Ovary (tissue), 3 donors: Measurements from ENCODE around the gene LHX4.

Experiments used
- POLR2A ChIP-seq: fragments of 450-650 bp; IDR thresholded peaks from one replicate; pipeline ENCODE4 v1.6.1; 2017; ENCODE audit warnings: antibody characterized with exemption, mild to moderate bottlenecking, moderate library complexity
- TF ChIP-seq, protein P1 (sequence below), 3 donors: fragments of 450-650 bp in 2 of 3; fragments of 200-600 bp in 1 of 3; IDR thresholded peaks; one replicate each; pipeline versions ENCODE4 v1.5.1 to v1.8.0; 2016 to 2022; ENCODE audit warnings: antibody characterized with exemption in 3 of 3, mild to moderate bottlenecking in 1 of 3
- donor health status: DM: no; HTN: no; CAD: no.

- TF ChIP-seq, protein P1, sequence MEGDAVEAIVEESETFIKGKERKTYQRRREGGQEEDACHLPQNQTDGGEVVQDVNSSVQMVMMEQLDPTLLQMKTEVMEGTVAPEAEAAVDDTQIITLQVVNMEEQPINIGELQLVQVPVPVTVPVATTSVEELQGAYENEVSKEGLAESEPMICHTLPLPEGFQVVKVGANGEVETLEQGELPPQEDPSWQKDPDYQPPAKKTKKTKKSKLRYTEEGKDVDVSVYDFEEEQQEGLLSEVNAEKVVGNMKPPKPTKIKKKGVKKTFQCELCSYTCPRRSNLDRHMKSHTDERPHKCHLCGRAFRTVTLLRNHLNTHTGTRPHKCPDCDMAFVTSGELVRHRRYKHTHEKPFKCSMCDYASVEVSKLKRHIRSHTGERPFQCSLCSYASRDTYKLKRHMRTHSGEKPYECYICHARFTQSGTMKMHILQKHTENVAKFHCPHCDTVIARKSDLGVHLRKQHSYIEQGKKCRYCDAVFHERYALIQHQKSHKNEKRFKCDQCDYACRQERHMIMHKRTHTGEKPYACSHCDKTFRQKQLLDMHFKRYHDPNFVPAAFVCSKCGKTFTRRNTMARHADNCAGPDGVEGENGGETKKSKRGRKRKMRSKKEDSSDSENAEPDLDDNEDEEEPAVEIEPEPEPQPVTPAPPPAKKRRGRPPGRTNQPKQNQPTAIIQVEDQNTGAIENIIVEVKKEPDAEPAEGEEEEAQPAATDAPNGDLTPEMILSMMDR (IDR thresholded peaks at IDR 0.05) = no peak
- TF ChIP-seq POLR2A = no peak
These were observed 82.9 kb downstream of the LHX4 start for GRCh38 chr1:180312926-180313325.
